HepG2 (cell line): ENCODE data around the gene KRTAP5-4. TPM values are rescaled to one million over a fixed set of nuclear protein-coding genes. Genes with fewer than 3 reads are reported as not detected.

Source experiments
- ATAC-seq: fragments of 200-7000 bp; cut with Tn5 transposase; 3 replicates; pipeline ENCODE4 v1.9.1; 2020; ENCODE audit warnings: mild to moderate bottlenecking, moderate library complexity
- BruUV-seq: library from RNA; stranded (reverse); fragments of 400-500 nt; replicated peaks from 2 replicates; lab custom pipeline; 2021; lab: Mats Ljungman, UMichigan
- CTCF ChIA-PET: fragments of 300-600 bp; formaldehyde crosslinking; extraction: SDS; loops from one replicate; lab custom pipeline; 2021; ENCODE audit warnings: low total read pairs, inconsistent platforms, low intra/inter-chr PET ratio; lab: Yijun Ruan, JAX
- POLR2A ChIA-PET: fragments of 350-600 bp; sonication (Branson Sonifier 250); formaldehyde crosslinking; loops from one replicate; lab custom pipeline; 2020; ENCODE audit warnings: antibody characterized with exemption, inconsistent platforms; lab: Yijun Ruan, JAX
- DNase-seq: peaks from one replicate; pipeline ENCODE4 v3.0.0-alpha.2; 2015; ENCODE audit warnings: low spot score
- FAIRE-seq: peaks from 3 replicates; lab custom pipeline; 2011; peaks lifted over from hg19 to GRCh38; lab: Jason Lieb, UNC
- H2AFZ ChIP-seq: one replicate; pipeline ENCODE4 v1.6.1; 2011; ENCODE audit warnings: low read length, inconsistent platforms
- H3K27ac ChIP-seq: fragments of 300-600 bp; 3 replicates; pipeline ENCODE4 v1.8.0; 2011; ENCODE audit warnings: mixed run types, mild to moderate bottlenecking, mixed read lengths, low read length, inconsistent platforms; ENCODE audit not compliant: insufficient read depth; ENCODE audit errors: extremely low read length
- H3K27me3 ChIP-seq, 2 experiments: fragments of 200-600 bp in 1 of 2; 2 replicates in 1 of 2; 3 replicates in 1 of 2; pipeline versions ENCODE4 v1.6.0 to v1.8.0; 2011; ENCODE audit warnings: low read length in 2 of 2, mild to moderate bottlenecking in 2 of 2, moderate library complexity in 2 of 2, inconsistent platforms in 1 of 2; ENCODE audit not compliant: insufficient read depth in 2 of 2, control insufficient read depth in 1 of 2
- H3K36me3 ChIP-seq, 2 experiments: fragments of 200-600 bp in 1 of 2; replicated peaks in 1 of 2; 2 replicates in 1 of 2; 3 replicates in 1 of 2; pipeline versions ENCODE4 v1.5.1 to v1.8.0; 2011; ENCODE audit warnings: low read length in 2 of 2, inconsistent platforms in 1 of 2; ENCODE audit not compliant: insufficient read depth in 2 of 2, control insufficient read depth in 1 of 2
- H3K4me1 ChIP-seq: 2 replicates; pipeline ENCODE4 v1.5.1; 2012; ENCODE audit warnings: low read length, inconsistent platforms; ENCODE audit not compliant: insufficient read depth
- H3K4me2 ChIP-seq: 2 replicates; pipeline ENCODE4 v1.6.0; 2011; ENCODE audit warnings: low read depth, low read length, inconsistent platforms
- H3K4me3 ChIP-seq, 3 experiments: fragments of 200-600 bp in 1 of 3; sonication (generic), shearing (Covaris generic) in 1 of 3; replicated peaks in 1 of 3; 2 replicates each; pipeline ENCODE4 v1.5.1; 2011 to 2016; ENCODE audit warnings: low read length in 3 of 3, inconsistent platforms in 2 of 3, low read depth in 2 of 3, mild to moderate bottlenecking in 2 of 3, control low read depth in 1 of 3, mixed read lengths in 1 of 3; ENCODE audit not compliant: insufficient read depth in 1 of 3
- H3K79me2 ChIP-seq: one replicate; pipeline ENCODE4 v1.6.1; 2011; ENCODE audit warnings: low read length, inconsistent platforms; ENCODE audit not compliant: insufficient read depth
- H3K9ac ChIP-seq: 2 replicates; pipeline ENCODE4 v1.6.0; 2011; ENCODE audit warnings: mild to moderate bottlenecking, low read depth, low read length, inconsistent platforms; ENCODE audit not compliant: insufficient read depth
- H3K9me3 ChIP-seq: 2 replicates; pipeline ENCODE4 v1.5.1; 2012; ENCODE audit warnings: mild to moderate bottlenecking, low read length
- H4K20me1 ChIP-seq: 2 replicates; pipeline ENCODE4 v1.6.0; 2011; ENCODE audit warnings: inconsistent platforms, mild to moderate bottlenecking, low read length, moderate library complexity; ENCODE audit not compliant: insufficient read depth
- CENPX ChIP-seq: sonication (generic); formaldehyde crosslinking; IDR thresholded peaks from 2 replicates; pipeline ENCODE4 v1.9.0; 2021; ENCODE audit warnings: mild to moderate bottlenecking, missing genetic modification reagents, moderate library complexity
- IRF1 ChIP-seq: sonication (generic); formaldehyde crosslinking; IDR thresholded peaks from 2 replicates; pipeline ENCODE4 v1.4.0; 2020; ENCODE audit warnings: low read depth, mild to moderate bottlenecking, missing genetic modification reagents
- KDM6A ChIP-seq: IDR thresholded peaks from 2 replicates; pipeline ENCODE4 v1.6.1; 2016; ENCODE audit warnings: low read depth
- MAF1 ChIP-seq: sonication (generic); formaldehyde crosslinking; IDR thresholded peaks from 2 replicates; pipeline ENCODE4 v1.5.0; 2020; ENCODE audit warnings: missing genetic modification reagents, borderline replicate concordance
- MLXIP ChIP-seq: sonication (generic); formaldehyde crosslinking; IDR thresholded peaks from 2 replicates; pipeline ENCODE4 v1.9.0; 2021; ENCODE audit warnings: missing genetic modification reagents, borderline replicate concordance
- REPIN1 ChIP-seq: sonication (generic); formaldehyde crosslinking; IDR thresholded peaks from 2 replicates; pipeline ENCODE4 v1.8.0; 2022; ENCODE audit warnings: missing genetic modification reagents, low read depth, mild to moderate bottlenecking, borderline replicate concordance
- TP53 ChIP-seq: sonication (generic); formaldehyde crosslinking; conservative IDR thresholded peaks from 2 replicates; pipeline ENCODE4 v1.4.0; 2020; ENCODE audit warnings: missing genetic modification reagents
- ZBTB38 ChIP-seq: sonication (generic); formaldehyde crosslinking; IDR thresholded peaks from 2 replicates; pipeline ENCODE4 v1.5.1; 2020; ENCODE audit warnings: mild to moderate bottlenecking, missing genetic modification reagents
- ZIK1 ChIP-seq: sonication (generic); formaldehyde crosslinking; IDR thresholded peaks from 2 replicates; pipeline ENCODE4 v1.5.0; 2020; ENCODE audit warnings: mild to moderate bottlenecking, low read depth, missing genetic modification reagents, borderline replicate concordance
- ZNF224 ChIP-seq: sonication (generic); formaldehyde crosslinking; IDR thresholded peaks from 2 replicates; pipeline ENCODE4 v1.5.0; 2020; ENCODE audit warnings: mild to moderate bottlenecking, missing genetic modification reagents
- ZNF33B ChIP-seq: sonication (generic); formaldehyde crosslinking; IDR thresholded peaks from 2 replicates; pipeline ENCODE4 v1.5.1; 2020; ENCODE audit warnings: mild to moderate bottlenecking, missing genetic modification reagents
- ZNF430 ChIP-seq: sonication (generic); formaldehyde crosslinking; IDR thresholded peaks from 2 replicates; pipeline ENCODE4 v1.9.0; 2021; ENCODE audit warnings: mild to moderate bottlenecking, missing genetic modification reagents
- ZNF512 ChIP-seq: sonication (generic); formaldehyde crosslinking; IDR thresholded peaks from 2 replicates; pipeline ENCODE4 v1.4.0; 2020; ENCODE audit warnings: mild to moderate bottlenecking, missing genetic modification reagents
- ZNF781 ChIP-seq: sonication (generic); formaldehyde crosslinking; IDR thresholded peaks from 2 replicates; pipeline ENCODE4 v1.5.1; 2020; ENCODE audit warnings: borderline replicate concordance, mild to moderate bottlenecking, missing genetic modification reagents; ENCODE audit errors: not compliant biosample characterization
- WGBS: methylation state at CpG from one replicate; pipeline ENCODE4 v1.1.6; 2017; ENCODE audit warnings: low lambda C conversion rate; 5-methylcytosine and 5-hydroxymethylcytosine counted together
- in situ Hi-C: cut with HindIII; loops from 2 replicates; pipeline ENCODE4 v1.10.0; 2017; ENCODE audit warnings: low pct_unique_long_range_greater_than_20kb; ENCODE audit not compliant: extremely low pct_ligation_motif_present
- intact Hi-C: fragments of 100-400 bp; cut with micrococcal nuclease; formaldehyde crosslinking; loops from one replicate; pipeline ENCODE4 v1.10.0; 2022; ENCODE audit not compliant: unreplicated experiment
- polyA plus RNA-seq, 8 experiments: library from polyadenylated mRNA; depleted of rRNA in 3 of 8; stranded (reverse) in 7 of 8; unstranded in 1 of 8; fragments of >200 nt; fragmentation: Illumina TruSeq in 4 of 8; extraction: Trizol in 4 of 8; gene quantifications; 2 replicates each; pipeline versions ENCODE4 v1.2.1 to v1.2.3, GENCODE V29; 2011 to 2016; ENCODE audit warnings: low read depth in 4 of 8, missing spikeins in 1 of 8, mixed read lengths in 1 of 8; ENCODE audit not compliant: insufficient read depth in 1 of 8
- total RNA-seq, 5 experiments: library from RNA; depleted of rRNA; stranded (reverse); fragments of >200 nt; fragmentation: Illumina TruSeq; extraction: Trizol; gene quantifications; 2 replicates each; pipeline ENCODE4 v1.2.3, GENCODE V29; 2016; ENCODE audit warnings: low read depth in 1 of 5

Gene KRTAP5-4
- total and polyA plus RNA-seq, 2 of the 13 experiments (the other 11 are each of a cell fraction or from before 2014, with no cell fraction given), result not detected

GRCh38 chr11:1652771-1653540, 31.0 kb upstream of the KRTAP5-4 start (continued):
- TF ChIP-seq MLXIP (CRISPR knock-in tag) (no peak), REPIN1 (CRISPR knock-in tag) (0 out of 2 replicates have a peak, but pooled peaks have one; percentile 18), TP53 (CRISPR knock-in tag) (no peak)

GRCh38 chr11:1652442-1652770, 30.5 kb upstream of the KRTAP5-4 start:
- H3K9me3 ChIP-seq, result no peaks in the 10 kb centered on the region
- peaks cover 68% of the 10 kb centered on the region for H3K4me1 ChIP-seq
- H3K36me3 ChIP-seq, result no peaks in the 10 kb centered on the region
- DNase-seq, result no peak
- intact Hi-C loops, result loop anchor here (1.0 to 5.0 kb wide), 3 partner anchors 41 to 500 kb away; no protein-coding TSS in a partner anchor
- no peak overlapping the region for H3K4me3 ChIP-seq
- H3K79me2 ChIP-seq, result no peaks in the 10 kb centered on the region
- H3K27ac ChIP-seq, result no peak overlapping the region
- H3K9ac ChIP-seq, result no peak overlapping the region
- H3K27me3 ChIP-seq, result peaks cover 0 to 8% of the 10 kb centered on the region in 2 experiments; a peak in 2 of 5 replicates
- H2AFZ ChIP-seq, result no peak overlapping the region
- ATAC-seq, result no peak
- CTCF ChIA-PET, result interaction anchor here (0.6 to 4.9 kb wide), 8 partner anchors 39 to 504 kb away, joined by 3 to 37 read pairs (median 8); no protein-coding TSS in a partner anchor
- WGBS, result 59% methylated on average over 20 of the region's 20 CpGs
- in situ Hi-C loops, result no loop called here
- TF ChIP-seq ZNF512 (CRISPR knock-in tag) (0 out of 2 replicates have a peak, but pooled peaks have one; percentile 16), IRF1 (CRISPR knock-in tag) (no peak), ZNF781 (peak; percentile 15), CENPX (CRISPR knock-in tag) (no peak), MAF1 (0 out of 2 replicates have a peak, but pooled peaks have one; percentile 29), ZIK1 (CRISPR knock-in tag) (0 out of 2 replicates have a peak, but pooled peaks have one; percentile 8), ZNF33B (0 out of 2 replicates have a peak, but pooled peaks have one; percentile 34), ZNF224 (CRISPR knock-in tag) (peak; percentile 47; the same call in 1 of the 2 replicates), KDM6A (no peak), ZNF430 (CRISPR knock-in tag) (0 out of 2 replicates have a peak, but pooled peaks have one; percentile 9), ZBTB38 (peak; percentile 3; the same call in 1 of the 2 replicates)
- no peak overlapping the region for H3K4me2 ChIP-seq
- FAIRE-seq, result no peak
- H4K20me1 ChIP-seq, result no peaks in the 10 kb centered on the region
- POLR2A ChIA-PET, result interaction anchor here (0.7 to 3.7 kb wide), 12 partner anchors 12 to 499 kb away, joined by 3 to 122 read pairs (median 6); partner anchors contain the start of gene IFITM10
- BruUV-seq, result no TSS peak
